Mesenchymal stem cell (in vitro differentiated cells and primary cell): ENCODE results near the gene TPGS1.
A peak's percentile ranks its signal among the peaks of the same experiment; 100 is the strongest.

Source experiments
- DNase-seq: peaks from one replicate; pipeline ENCODE4 v3.0.0-alpha.2; 2013
- H2AFZ ChIP-seq: one replicate; pipeline ENCODE4 v1.6.1; 2013; ENCODE audit warnings: low read depth, mild to moderate bottlenecking, control low read depth, inconsistent platforms, low read length, moderate library complexity
- H2AK5ac ChIP-seq: 2 replicates; pipeline ENCODE4 v1.6.1; 2013; ENCODE audit warnings: low read length, moderate library complexity, mild to moderate bottlenecking, inconsistent platforms; ENCODE audit not compliant: severe bottlenecking
- H2BK120ac ChIP-seq: one replicate; pipeline ENCODE4 v1.6.1; 2013; ENCODE audit warnings: low read depth, mild to moderate bottlenecking, inconsistent platforms, low read length, moderate library complexity
- H2BK12ac ChIP-seq, 2 experiments: one replicate each; pipeline ENCODE4 v1.6.1; 2013; ENCODE audit warnings: inconsistent platforms in 2 of 2, low read length in 2 of 2, mild to moderate bottlenecking in 2 of 2, moderate library complexity in 2 of 2, control low read depth in 1 of 2
- H2BK15ac ChIP-seq: one replicate; pipeline ENCODE4 v1.6.1; 2013; ENCODE audit warnings: mild to moderate bottlenecking, low read depth, inconsistent platforms; ENCODE audit not compliant: poor library complexity, severe bottlenecking
- H2BK5ac ChIP-seq: 2 replicates; pipeline ENCODE4 v1.6.1; 2013; ENCODE audit warnings: low read depth, mild to moderate bottlenecking, low read length, control low read depth, inconsistent platforms; ENCODE audit not compliant: poor library complexity, severe bottlenecking
- H3K14ac ChIP-seq, 2 experiments: one replicate each; pipeline ENCODE4 v1.6.1; 2013; ENCODE audit warnings: inconsistent platforms in 2 of 2, low read length in 2 of 2, control low read depth in 1 of 2, mild to moderate bottlenecking in 1 of 2, moderate library complexity in 1 of 2
- H3K18ac ChIP-seq, 2 experiments: one replicate each; pipeline ENCODE4 v1.6.1; 2013; ENCODE audit warnings: inconsistent platforms in 2 of 2, low read length in 2 of 2, control low read depth in 1 of 2, low read depth in 1 of 2, mild to moderate bottlenecking in 1 of 2
- H3K23ac ChIP-seq, 2 experiments: one replicate each; pipeline ENCODE4 v1.6.1; 2013; ENCODE audit warnings: inconsistent platforms in 2 of 2, low read length in 2 of 2, mild to moderate bottlenecking in 2 of 2, moderate library complexity in 2 of 2, control low read depth in 1 of 2
- H3K27ac ChIP-seq: 2 replicates; pipeline ENCODE4 v1.5.1; 2013; ENCODE audit warnings: mild to moderate bottlenecking, moderate library complexity, low read length, control low read depth, inconsistent platforms; ENCODE audit not compliant: poor library complexity, severe bottlenecking
- H3K27me3 ChIP-seq, 2 experiments: 2 replicates each; pipeline versions ENCODE4 v1.6.1 to v1.7.0; 2013; ENCODE audit warnings: low read length in 2 of 2, mild to moderate bottlenecking in 2 of 2, moderate library complexity in 2 of 2, control low read depth in 1 of 2, inconsistent platforms in 1 of 2; ENCODE audit not compliant: control insufficient read depth in 1 of 2, insufficient read depth in 1 of 2
- H3K36me3 ChIP-seq, 2 experiments: 2 replicates each; pipeline versions ENCODE4 v1.6.1 to v1.7.0; 2013; ENCODE audit warnings: low read length in 2 of 2, control low read depth in 1 of 2, inconsistent platforms in 1 of 2, low read depth in 1 of 2, mild to moderate bottlenecking in 1 of 2; ENCODE audit not compliant: insufficient read depth in 2 of 2, control insufficient read depth in 1 of 2
- H3K4ac ChIP-seq, 2 experiments: one replicate each; pipeline ENCODE4 v1.6.1; 2013; ENCODE audit warnings: inconsistent platforms in 2 of 2, low read length in 2 of 2, mild to moderate bottlenecking in 2 of 2, moderate library complexity in 2 of 2, control low read depth in 1 of 2, low read depth in 1 of 2
- H3K4me1 ChIP-seq: 2 replicates; pipeline ENCODE4 v1.6.1; 2013; ENCODE audit warnings: low read depth, low read length, control low read depth; ENCODE audit not compliant: control insufficient read depth, insufficient read depth
- H3K4me2 ChIP-seq: 2 replicates; pipeline ENCODE4 v1.6.1; 2013; ENCODE audit warnings: low read length, mild to moderate bottlenecking, inconsistent platforms; ENCODE audit not compliant: poor library complexity, severe bottlenecking
- H3K4me3 ChIP-seq, 2 experiments: 2 replicates each; pipeline versions ENCODE4 v1.5.1 to v1.7.0; 2013; ENCODE audit warnings: low read length in 2 of 2, mild to moderate bottlenecking in 2 of 2, control low read depth in 1 of 2, low read depth in 1 of 2; ENCODE audit not compliant: insufficient read depth in 1 of 2
- H3K79me1 ChIP-seq: replicated peaks from 2 replicates; pipeline ENCODE4 v1.6.1; 2013; ENCODE audit warnings: mild to moderate bottlenecking, control low read depth, low read length, inconsistent platforms; ENCODE audit not compliant: poor library complexity, severe bottlenecking
- H3K9ac ChIP-seq: 2 replicates; pipeline ENCODE4 v1.7.0; 2013; ENCODE audit warnings: mild to moderate bottlenecking, low read length, moderate library complexity
- H3K9me3 ChIP-seq: 2 replicates; pipeline ENCODE4 v1.7.0; 2013; ENCODE audit warnings: mild to moderate bottlenecking, low read length; ENCODE audit not compliant: control insufficient read depth
- H4K8ac ChIP-seq: one replicate; pipeline ENCODE4 v1.6.1; 2013; ENCODE audit warnings: inconsistent platforms, mild to moderate bottlenecking, low read length, moderate library complexity
- H4K91ac ChIP-seq: one replicate; pipeline ENCODE4 v1.6.1; 2013; ENCODE audit warnings: mild to moderate bottlenecking, low read length, inconsistent platforms
- WGBS: methylation state at CpG from one replicate; pipeline ENCODE4 v1.1.7; 2013; ENCODE audit warnings: mixed read lengths; 5-methylcytosine and 5-hydroxymethylcytosine counted together

TPGS1 gene

GRCh38 chr19:459724-460511 is 47.4 kb upstream of the TPGS1 start:
- H3K23ac ChIP-seq = no peak overlapping the region
- H3K79me1 ChIP-seq = no peaks in the 10 kb centered on the region
- H2BK5ac ChIP-seq = no peak overlapping the region
- H3K18ac ChIP-seq = peak overlapping the region; percentile 83 to 85
- peak overlapping the region; percentile 94 for H2BK120ac ChIP-seq
- peak overlapping the region; percentile 67 for H4K8ac ChIP-seq
- peak overlapping the region; percentile 82 for H3K4me2 ChIP-seq
- H3K4me1 ChIP-seq = peaks cover 24% of the 10 kb centered on the region
- no peak overlapping the region for H3K27ac ChIP-seq
- peak overlapping the region in 1 of 2 experiments; percentile 40 for H2BK12ac ChIP-seq
- H3K9ac ChIP-seq = peak overlapping the region; percentile 88
- H3K14ac ChIP-seq = peak overlapping the region; percentile 57 to 86
- no peaks in the 10 kb centered on the region for H3K9me3 ChIP-seq
- no peak overlapping the region for H4K91ac ChIP-seq
- peak overlapping the region; percentile 70 for H2AFZ ChIP-seq
- peak overlapping the region; percentile 59 to 77 for H3K4me3 ChIP-seq
- DNase-seq = peak; percentile 82
- H2AK5ac ChIP-seq = no peak overlapping the region
- peak overlapping the region in 1 of 2 experiments; percentile 58 for H3K4ac ChIP-seq
- H3K27me3 ChIP-seq = peaks cover 8 to 32% of the 10 kb centered on the region in 2 experiments
- no peaks in the 10 kb centered on the region for H3K36me3 ChIP-seq
- H2BK15ac ChIP-seq = peak overlapping the region; percentile 69
- WGBS = 4% methylated on average over 33 of the region's 66 CpGs

- H2AK5ac ChIP-seq = no peak within 1 kb of the TSS
- H3K36me3 ChIP-seq = no peaks in the 10 kb centered on the region
- H3K18ac ChIP-seq = peak within 1 kb of the TSS; percentile 83 to 93
- no peak within 1 kb of the TSS for H2BK5ac ChIP-seq
- H3K9me3 ChIP-seq = no peaks in the 10 kb centered on the region
- no peak within 1 kb of the TSS for H3K23ac ChIP-seq
- peak within 1 kb of the TSS in 1 of 2 experiments; percentile 57 for H3K14ac ChIP-seq
- peaks cover 24% of the 10 kb centered on the region for H3K4me1 ChIP-seq
- H3K79me1 ChIP-seq = no peaks in the 10 kb centered on the region
- DNase-seq = peak; percentile 45
- no peak within 1 kb of the TSS for H2BK12ac ChIP-seq
- peaks cover 8 to 26% of the 10 kb centered on the region in 2 experiments for H3K27me3 ChIP-seq
- peak within 1 kb of the TSS; percentile 39 for H4K91ac ChIP-seq
- peak within 1 kb of the TSS; percentile 77 for H4K8ac ChIP-seq
- 2% methylated on average over 28 of the region's 85 CpGs for WGBS
- peak within 1 kb of the TSS; percentile 59 to 77 for H3K4me3 ChIP-seq
- peak within 1 kb of the TSS; percentile 70 for H2AFZ ChIP-seq
- peak within 1 kb of the TSS in 1 of 2 experiments; percentile 58 for H3K4ac ChIP-seq
- peak within 1 kb of the TSS; percentile 90 for H2BK15ac ChIP-seq
- H3K4me2 ChIP-seq = peak within 1 kb of the TSS; percentile 82
- peak within 1 kb of the TSS; percentile 94 for H2BK120ac ChIP-seq
- peak within 1 kb of the TSS; percentile 88 for H3K9ac ChIP-seq
- no peak within 1 kb of the TSS for H3K27ac ChIP-seq
Measured at GRCh38 chr19:460877-461720, 46.2 kb upstream of the TPGS1 start, which contains the start of gene SHC2. Gene SHC2 (minus strand): TSS chr19:461033. CDS start chr19:460996, 37 bp downstream.

GRCh38 chr19:461721-462551 is 45.4 kb upstream of the TPGS1 start:
- H2AFZ ChIP-seq = no peak overlapping the region
- 11% methylated on average over 50 of the region's 60 CpGs for WGBS
- no peak overlapping the region for H2BK5ac ChIP-seq
- DNase-seq = peak; percentile 17
- no peak overlapping the region for H3K4me3 ChIP-seq
- H3K27ac ChIP-seq = no peak overlapping the region
- H3K14ac ChIP-seq = no peak overlapping the region
- no peaks in the 10 kb centered on the region for H3K36me3 ChIP-seq
- no peak overlapping the region for H3K4ac ChIP-seq
- no peak overlapping the region for H3K9ac ChIP-seq
- H3K23ac ChIP-seq = peak overlapping the region; percentile 54 to 69
- no peaks in the 10 kb centered on the region for H3K9me3 ChIP-seq
- H2BK12ac ChIP-seq = peak overlapping the region; percentile 15 to 24
- H4K8ac ChIP-seq = peak overlapping the region; percentile 63
- H4K91ac ChIP-seq = peak overlapping the region; percentile 59
- H3K4me1 ChIP-seq = peaks cover 24% of the 10 kb centered on the region
- peak overlapping the region; percentile 26 for H3K4me2 ChIP-seq
- H3K79me1 ChIP-seq = no peaks in the 10 kb centered on the region
- H3K18ac ChIP-seq = peak overlapping the region; percentile 4 to 25
- peak overlapping the region; percentile 44 for H2BK120ac ChIP-seq
- no peak overlapping the region for H2BK15ac ChIP-seq
- no peak overlapping the region for H2AK5ac ChIP-seq
- H3K27me3 ChIP-seq = peaks cover 8 to 22% of the 10 kb centered on the region in 2 experiments
